Regular cardiac myocyte (primary cell): ENCODE results near the gene NHLH1. TPM values are rescaled to one million over a fixed set of nuclear protein-coding genes. Genes with fewer than 3 reads are reported as not detected.

Experiments used
- total RNA-seq: library from RNA; depleted of rRNA; stranded (reverse); fragments of >200 nt; gene quantifications from 2 replicates; pipeline ENCODE4 v1.2.3, GENCODE V29; 2014

NHLH1 gene
- total RNA-seq = under 0.01 TPM in 1 of 2 replicates, not detected in the other

DNA sequence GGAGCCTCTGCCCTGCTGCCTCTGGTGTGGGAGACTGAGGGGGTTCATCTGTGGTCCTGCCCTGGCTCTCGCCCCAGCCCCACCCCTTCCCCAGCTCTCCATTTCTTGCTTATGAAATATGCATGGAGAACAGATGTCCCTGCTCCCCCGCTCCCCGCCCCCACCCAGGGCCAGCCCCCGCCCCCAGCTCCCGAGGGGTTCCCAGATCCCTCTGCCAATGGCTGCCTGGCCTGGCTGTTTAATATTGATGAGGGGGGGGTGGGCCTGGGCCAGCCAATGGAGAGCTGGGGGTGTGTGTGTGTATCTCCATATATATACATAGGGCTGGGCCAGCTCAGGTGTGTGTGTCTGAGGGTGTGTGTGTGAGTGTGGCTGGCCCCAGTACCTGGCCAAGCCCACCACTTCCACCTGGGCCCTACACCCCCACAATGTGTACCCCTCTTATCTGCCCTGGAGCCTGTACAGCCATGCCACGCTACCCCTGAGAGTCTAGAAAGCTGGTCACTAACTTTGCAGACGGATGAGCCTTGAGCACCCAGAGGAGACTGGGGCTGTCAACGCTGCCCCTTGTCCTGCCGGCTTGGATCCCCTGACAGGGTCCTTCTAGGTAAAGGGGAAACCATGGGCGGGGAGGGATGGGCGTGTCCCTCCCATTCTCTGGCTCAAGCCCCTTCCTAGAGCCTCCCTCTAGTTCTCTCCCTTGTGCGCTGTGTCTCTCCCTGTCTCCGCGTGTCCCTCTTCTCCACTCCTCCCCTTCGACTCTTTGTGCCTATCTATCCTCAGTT, at the start of gene NHLH1:
NHLH1 (plus strand) TSS at position 341 of the 785 bp plus-strand sequence. CDS start 3,661 bp downstream, outside the sequence.

DNA sequence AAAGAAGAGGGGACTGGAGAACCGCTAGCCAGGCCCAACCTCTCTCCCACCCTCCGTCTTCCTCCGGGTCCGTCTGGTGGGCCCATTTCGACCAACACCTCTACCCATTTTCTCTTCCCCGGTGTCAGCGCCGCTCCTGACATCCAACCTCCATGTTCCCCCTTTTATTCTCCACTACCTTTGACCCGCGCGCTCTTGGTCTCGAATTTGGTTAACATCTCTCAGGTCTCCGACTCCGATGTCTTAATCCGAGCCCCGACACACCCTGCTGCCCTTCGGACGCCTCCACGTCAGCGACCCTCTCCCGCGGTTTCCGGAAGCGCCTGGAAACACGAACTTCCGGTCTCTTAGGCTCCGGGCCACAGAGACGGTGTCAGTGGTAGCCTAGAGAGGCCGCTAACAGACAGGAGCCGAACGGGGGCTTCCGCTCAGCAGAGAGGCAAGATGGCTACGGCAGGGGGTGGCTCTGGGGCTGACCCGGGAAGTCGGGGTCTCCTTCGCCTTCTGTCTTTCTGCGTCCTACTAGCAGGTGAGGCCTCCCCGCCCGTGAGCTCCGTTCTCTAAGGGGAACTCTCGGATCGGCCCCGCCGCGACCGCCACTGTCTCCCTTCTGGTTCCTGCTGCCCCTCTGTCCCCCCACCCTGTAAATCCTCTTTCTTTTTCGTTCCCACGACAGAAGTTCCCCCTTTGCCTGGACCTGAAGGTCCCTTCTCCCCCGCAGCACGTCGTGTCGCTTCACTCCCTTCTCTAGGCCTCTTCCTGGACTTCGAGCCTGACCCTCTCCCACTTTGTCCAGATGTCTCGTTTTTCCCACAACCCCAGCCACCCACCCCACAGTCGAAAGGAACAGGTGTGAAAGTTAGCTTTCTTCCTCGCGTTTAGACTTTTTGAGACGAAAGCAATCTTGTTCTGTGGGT, 23.7 kb upstream of the NHLH1 start, which contains the start of the genes COPA and NCSTN:
COPA (minus strand) TSS at position 298 of the 917 bp plus-strand sequence; CDS start at position 218, 80 bp downstream.
NCSTN (plus strand) TSS at position 431 of the 917 bp plus-strand sequence; CDS start at position 445, 14 bp downstream.

DNA sequence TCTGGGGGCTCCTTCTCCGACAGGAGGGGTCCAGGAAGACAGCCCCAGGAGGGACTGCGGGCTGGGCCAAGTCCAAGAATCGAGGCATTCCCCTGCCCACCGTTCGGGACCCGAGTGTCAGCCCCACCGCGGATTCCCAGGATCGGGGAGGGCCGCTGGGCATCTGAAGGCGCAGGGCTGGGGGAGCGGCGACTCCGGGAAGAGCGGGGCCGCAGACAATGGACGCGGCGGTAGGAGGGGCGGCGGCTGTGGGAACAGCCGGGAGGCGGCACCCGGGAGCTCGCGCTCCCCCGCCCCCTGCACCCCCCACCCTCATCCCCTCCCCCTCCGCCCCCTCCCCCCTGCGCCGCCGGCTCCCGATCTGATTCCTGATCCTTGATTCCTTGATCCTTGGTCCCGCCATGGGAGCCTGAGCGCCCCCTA, 33.4 kb downstream of the NHLH1 start, which contains the start of gene VANGL2:
VANGL2 (plus strand) TSS at position 342 of the 423 bp plus-strand sequence. CDS start 15,274 bp downstream, outside the sequence.

Other genes with a start within 250 kb of the NHLH1 start
- gene ATP1A4, start 215.5 kb upstream of the NHLH1 start, total RNA-seq = under 0.01 TPM in 1 of 2 replicates, not detected in the other
- under 0.01 TPM in 1 of 2 replicates, not detected in the other for gene CASQ1, start 176.5 kb upstream of the NHLH1 start, total RNA-seq
- gene PEA15, start 161.7 kb upstream of the NHLH1 start, total RNA-seq = 84.5 and 100 TPM in 2 replicates
- gene DCAF8, start 104.5 kb upstream of the NHLH1 start, total RNA-seq = 66.3 and 69.3 TPM in 2 replicates
- gene PEX19, start 81.9 kb upstream of the NHLH1 start, total RNA-seq = 33.0 and 56.1 TPM in 2 replicates
- 333 and 382 TPM in 2 replicates for gene COPA, start 23.8 kb upstream of the NHLH1 start, total RNA-seq
- gene NCSTN, start 23.7 kb upstream of the NHLH1 start, total RNA-seq = 75.0 and 217 TPM in 2 replicates
- 0.28 and 0.38 TPM in 2 replicates for gene VANGL2, start 33.5 kb downstream of the NHLH1 start, total RNA-seq
- gene SLAMF6, start 156.2 kb downstream of the NHLH1 start, total RNA-seq = not detected in 2 replicates
- not detected in 2 replicates for gene CD84, start 212.4 kb downstream of the NHLH1 start, total RNA-seq